K562 (cell line): ENCODE measurements around the gene CHTOP. TPM values are rescaled to one million over a fixed set of nuclear protein-coding genes. Genes with fewer than 3 reads are reported as not detected.
A peak's percentile ranks its signal among the peaks of the same experiment; 100 is the strongest.

ENCODE experiments used
- ATAC-seq: fragments of 200-7000 bp; cut with Tn5 transposase; 3 replicates; pipeline ENCODE4 v1.9.1; 2020; ENCODE audit warnings: moderate library complexity
- BruUV-seq: library from RNA; stranded (reverse); fragments of 400-500 nt; replicated peaks from 2 replicates; lab custom pipeline; 2021; lab: Mats Ljungman, UMichigan
- CTCF ChIA-PET: fragments of 300-600 bp; formaldehyde crosslinking; extraction: SDS; loops from one replicate; lab custom pipeline; 2021; ENCODE audit warnings: low intra/inter-chr PET ratio; lab: Yijun Ruan, JAX
- POLR2A ChIA-PET: fragments of 300-600, 350-650 bp; sonication (Branson Sonifier 250); formaldehyde crosslinking; extraction: SDS; loops from one replicate; lab custom pipeline; 2021; ENCODE audit warnings: antibody characterized with exemption, inconsistent platforms; lab: Yijun Ruan, JAX
- DNase-seq, 4 experiments: peaks; one replicate each; pipeline versions ENCODE4 v3.0.0 to v3.0.0-alpha.2; 2011 to 2018; ENCODE audit warnings: low spot score in 3 of 4, mixed read lengths in 3 of 4; ENCODE audit errors: extremely low read depth in 1 of 4
- FAIRE-seq: peaks from 2 replicates; lab custom pipeline; 2011; peaks lifted over from hg19 to GRCh38; lab: Jason Lieb, UNC
- H2AFZ ChIP-seq: 2 replicates; pipeline ENCODE4 v1.6.0; 2011; ENCODE audit warnings: low read depth, low read length, control low read depth, inconsistent platforms
- H3K27ac ChIP-seq: fragments of 200-600 bp; 3 replicates; pipeline ENCODE4 v1.8.0; 2011; ENCODE audit warnings: low read depth, mild to moderate bottlenecking, control low read depth, inconsistent platforms, low read length, moderate library complexity, mixed read lengths; ENCODE audit errors: extremely low read depth
- H3K27me3 ChIP-seq, 2 experiments: fragments of 300-600 bp in 1 of 2; 2 replicates in 1 of 2; 3 replicates in 1 of 2; pipeline versions ENCODE4 v1.6.0 to v1.8.0; 2011; ENCODE audit warnings: inconsistent platforms in 2 of 2, low read length in 2 of 2, mild to moderate bottlenecking in 1 of 2, mixed read lengths in 1 of 2, moderate library complexity in 1 of 2; ENCODE audit not compliant: control insufficient read depth in 2 of 2, insufficient read depth in 2 of 2
- H3K36me3 ChIP-seq: fragments of 300-600 bp; 3 replicates; pipeline ENCODE4 v1.8.0; 2011; ENCODE audit warnings: mild to moderate bottlenecking, low read length, inconsistent platforms; ENCODE audit not compliant: control insufficient read depth, insufficient read depth
- H3K4me1 ChIP-seq, 2 experiments: fragments of 200-600 bp in 1 of 2; replicated peaks in 1 of 2; 2 replicates in 1 of 2; 3 replicates in 1 of 2; pipeline versions ENCODE4 v1.5.1 to v1.8.0; 2011; ENCODE audit warnings: inconsistent platforms in 2 of 2, low read length in 2 of 2, mild to moderate bottlenecking in 1 of 2, mixed read lengths in 1 of 2, moderate library complexity in 1 of 2; ENCODE audit not compliant: control insufficient read depth in 2 of 2, insufficient read depth in 2 of 2
- H3K4me2 ChIP-seq: 2 replicates; pipeline ENCODE4 v1.6.1; 2011; ENCODE audit warnings: low read length, control low read depth, inconsistent platforms, mixed read lengths; ENCODE audit not compliant: insufficient read depth
- H3K4me3 ChIP-seq: fragments of 200-600 bp; sonication (generic), shearing (Covaris generic); 2 replicates; pipeline ENCODE4 v1.5.1; 2016; ENCODE audit warnings: control low read depth, inconsistent platforms
- H3K79me2 ChIP-seq: fragments of 200-600 bp; 3 replicates; pipeline ENCODE4 v1.8.0; 2011; ENCODE audit warnings: low read length, inconsistent platforms; ENCODE audit not compliant: control insufficient read depth, insufficient read depth
- H3K9ac ChIP-seq, 2 experiments: 2 replicates each; pipeline versions ENCODE4 v1.6.0 to v1.6.1; 2011; ENCODE audit warnings: low read depth in 2 of 2, low read length in 2 of 2, control low read depth in 1 of 2, inconsistent platforms in 1 of 2, mild to moderate bottlenecking in 1 of 2, mixed read lengths in 1 of 2; ENCODE audit not compliant: insufficient read depth in 1 of 2
- H3K9me1 ChIP-seq: one replicate; pipeline ENCODE4 v1.6.0; 2011; ENCODE audit warnings: inconsistent platforms, mild to moderate bottlenecking, low read length, moderate library complexity; ENCODE audit not compliant: control insufficient read depth, insufficient read depth
- H3K9me3 ChIP-seq: replicated peaks from 2 replicates; pipeline ENCODE4 v1.5.1; 2011; ENCODE audit warnings: low read depth, low read length, inconsistent platforms; ENCODE audit not compliant: control insufficient read depth, insufficient read depth
- H4K20me1 ChIP-seq: replicated peaks from 2 replicates; pipeline ENCODE4 v1.6.1; 2011; ENCODE audit warnings: low read length, inconsistent platforms, mixed read lengths; ENCODE audit not compliant: control insufficient read depth, insufficient read depth
- NFE2 ChIP-seq: IDR thresholded peaks from 2 replicates; pipeline ENCODE4 v1.6.1; 2014; ENCODE audit warnings: antibody characterized with exemption, low read depth
- TCF7 ChIP-seq: sonication (generic); IDR thresholded peaks from 2 replicates; pipeline ENCODE4 v1.6.1; 2016; ENCODE audit warnings: antibody characterized with exemption, borderline replicate concordance
- TEAD1 ChIP-seq, 2 experiments: fragments of 450-650 bp in 1 of 2; sonication (generic) in 1 of 2; formaldehyde crosslinking; IDR thresholded peaks; 2 replicates each; pipeline versions ENCODE4 v1.4.0 to v1.8.0; 2020 to 2022; ENCODE audit warnings: mild to moderate bottlenecking in 2 of 2, missing genetic modification reagents in 1 of 2
- ZC3H11A ChIP-seq: IDR thresholded peaks from 2 replicates; pipeline ENCODE4 v1.6.1; 2012; ENCODE audit warnings: low read depth, low read length, improper control_type of control experiment
- ZNF316 ChIP-seq: fragments of 450-650 bp; IDR thresholded peaks from 2 replicates; pipeline ENCODE4 v1.6.1; 2016
- WGBS: fragments of 100-300 bp; shearing (Covaris generic); methylation state at CpG from one replicate; pipeline ENCODE4 v1.1.6; 2016; ENCODE audit warnings: low coverage, mixed read lengths; ENCODE audit not compliant: insufficient coverage; ENCODE audit errors: missing lambda C conversion rate; 5-methylcytosine and 5-hydroxymethylcytosine counted together
- in situ Hi-C: fragments of 300-500 bp; cut with MboI; formaldehyde crosslinking; loops from 4 replicates; pipeline ENCODE4 v1.15.0; 2018; ENCODE audit warnings: inconsistent platforms, mixed read lengths
- intact Hi-C: fragments of 100-400 bp; cut with micrococcal nuclease; formaldehyde crosslinking; loops from 2 replicates; pipeline ENCODE4 v1.14.2; 2022
- polyA plus RNA-seq, 8 experiments: library from polyadenylated mRNA; depleted of rRNA in 4 of 8; stranded (reverse) in 5 of 8; unstranded in 3 of 8; fragments of >200 nt; fragmentation: Nextera tagmentation in 2 of 8; fragmentation: Illumina TruSeq in 1 of 8; extraction: Ambion mirVana in 2 of 8; extraction: Trizol in 1 of 8; gene quantifications; 2 replicates each; pipeline versions ENCODE4 v1.2.1 to v1.2.3, GENCODE V29; 2011 to 2014; ENCODE audit warnings: inconsistent platforms in 1 of 8, missing spikeins in 1 of 8
- total RNA-seq, 7 experiments: library from RNA; depleted of rRNA in 6 of 7; stranded (reverse); fragments of >200 nt in 6 of 7; fragmentation: Illumina TruSeq in 2 of 7; extraction: Trizol in 2 of 7; gene quantifications; 2 replicates each; pipeline versions ENCODE4 v1.2.1 to v1.2.3, GENCODE V29; 2011 to 2021; ENCODE audit warnings: low replicate concordance in 1 of 7
- TF ChIP-seq, protein P1 (sequence below): fragments of 200-800 bp; sonication (Bioruptor generic); IDR thresholded peaks from 2 replicates; pipeline ENCODE4 v1.6.1; 2017; ENCODE audit warnings: missing genetic modification characterization, missing compliant biosample characterization
- TF ChIP-seq, protein P2 (sequence below): fragments of 250-450 bp; sonication (Bioruptor Pico); IDR thresholded peaks from 2 replicates; pipeline ENCODE4 v1.8.0; 2022; ENCODE audit warnings: moderate library complexity, mild to moderate bottlenecking, inconsistent platforms

The CHTOP gene
- total and polyA plus RNA-seq, 9 of the 15 experiments (the other 6 are each of a cell fraction or from before 2014, with no cell fraction given) = 10.2 to 91.8 (median 60.8) TPM

DNA sequence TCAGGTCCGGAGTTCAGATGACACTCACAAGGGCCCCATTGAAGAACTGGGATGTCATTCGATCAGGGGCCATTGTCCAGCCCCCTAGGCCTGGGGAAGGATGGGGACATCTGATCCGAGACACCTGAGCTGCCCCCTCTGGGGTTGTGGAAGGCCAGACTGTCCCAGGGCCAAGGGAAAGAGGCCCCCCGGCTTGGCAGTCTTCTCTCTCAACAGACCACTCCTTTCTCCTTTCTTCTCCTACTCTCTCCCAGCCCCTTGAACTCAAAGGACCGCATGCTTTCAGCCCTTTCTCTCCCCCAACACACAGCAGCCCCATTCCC is 4.6 kb upstream of the CHTOP start:
- no peaks in the 10 kb centered on the region for H3K9me1 ChIP-seq
- DNase-seq (no peak), FAIRE-seq (no peak), ATAC-seq (no peak)
- H3K27ac ChIP-seq = no peak overlapping the region
- no peak overlapping the region for H3K4me3 ChIP-seq
- TF ChIP-seq TCF7 (no peak), TEAD1 (CRISPR knock-in tag; IDR thresholded peaks at IDR 0.05) (no peak), NFE2 (no peak), ZC3H11A (no peak), ZNF316 (no peak)
- TF ChIP-seq, protein P1, sequence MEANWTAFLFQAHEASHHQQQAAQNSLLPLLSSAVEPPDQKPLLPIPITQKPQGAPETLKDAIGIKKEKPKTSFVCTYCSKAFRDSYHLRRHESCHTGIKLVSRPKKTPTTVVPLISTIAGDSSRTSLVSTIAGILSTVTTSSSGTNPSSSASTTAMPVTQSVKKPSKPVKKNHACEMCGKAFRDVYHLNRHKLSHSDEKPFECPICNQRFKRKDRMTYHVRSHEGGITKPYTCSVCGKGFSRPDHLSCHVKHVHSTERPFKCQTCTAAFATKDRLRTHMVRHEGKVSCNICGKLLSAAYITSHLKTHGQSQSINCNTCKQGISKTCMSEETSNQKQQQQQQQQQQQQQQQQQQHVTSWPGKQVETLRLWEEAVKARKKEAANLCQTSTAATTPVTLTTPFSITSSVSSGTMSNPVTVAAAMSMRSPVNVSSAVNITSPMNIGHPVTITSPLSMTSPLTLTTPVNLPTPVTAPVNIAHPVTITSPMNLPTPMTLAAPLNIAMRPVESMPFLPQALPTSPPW = no peak
- TF ChIP-seq, protein P2, sequence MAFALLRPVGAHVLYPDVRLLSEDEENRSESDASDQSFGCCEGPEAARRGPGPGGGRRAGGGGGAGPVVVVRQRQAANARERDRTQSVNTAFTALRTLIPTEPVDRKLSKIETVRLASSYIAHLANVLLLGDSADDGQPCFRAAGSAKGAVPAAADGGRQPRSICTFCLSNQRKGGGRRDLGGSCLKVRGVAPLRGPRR (CRISPR knock-in tag) = no peak
- no peak overlapping the region for H2AFZ ChIP-seq
- H3K79me2 ChIP-seq = peaks cover 11% of the 10 kb centered on the region
- POLR2A ChIA-PET = interaction anchor here (1.1 to 4.3 kb wide), 7 partner anchors 9 to 63 kb away, joined by 3 to 70 read pairs (median 5); partner anchors contain the start of gene S100A14
- in situ Hi-C loops (no loop called here), intact Hi-C loops (no loop called here)
- 60% methylated on average over 5 of the region's 5 CpGs for WGBS
- peaks cover 31 to 51% of the 10 kb centered on the region in 2 experiments for H3K4me1 ChIP-seq
- H3K36me3 ChIP-seq = peaks cover 9% of the 10 kb centered on the region; the same call in 2 of the 3 replicates
- no peaks in the 10 kb centered on the region for H3K9me3 ChIP-seq
- no TSS peak for BruUV-seq
- CTCF ChIA-PET = no interaction called here
- H4K20me1 ChIP-seq = no peaks in the 10 kb centered on the region
- no peaks in the 10 kb centered on the region for H3K27me3 ChIP-seq
- H3K4me2 ChIP-seq = no peak overlapping the region
- peak overlapping the region in 1 of 2 experiments; percentile 90; a peak in 2 of 4 replicates for H3K9ac ChIP-seq
